GM12878 (cell line): ENCODE measurements around the gene GPR179. TPM values are rescaled to one million over a fixed set of nuclear protein-coding genes. Genes with fewer than 3 reads are reported as not detected.

Experiments
- CREM ChIP-seq: IDR thresholded peaks from 2 replicates; pipeline ENCODE4 v1.6.1; 2014; ENCODE audit warnings: antibody characterized with exemption, low read depth
- ETV6 ChIP-seq, 2 experiments: fragments of 450-650 bp in 1 of 2; IDR thresholded peaks in 1 of 2; conservative IDR thresholded peaks in 1 of 2; 2 replicates each; pipeline ENCODE4 v1.6.1; 2014; ENCODE audit warnings: antibody characterized with exemption in 1 of 2, borderline replicate concordance in 1 of 2, low read depth in 1 of 2, mild to moderate bottlenecking in 1 of 2, moderate library complexity in 1 of 2
- IKZF1 ChIP-seq: fragments of 450-650 bp; conservative IDR thresholded peaks from 2 replicates; pipeline ENCODE4 v1.6.1; 2017; ENCODE audit warnings: antibody characterized with exemption, mild to moderate bottlenecking
- KDM1A ChIP-seq: fragments of 200-600 bp; sonication (generic); IDR thresholded peaks from 2 replicates; pipeline ENCODE4 v1.6.1; 2016; ENCODE audit warnings: borderline replicate concordance
- KLF5 ChIP-seq: fragments of 450-650 bp; IDR thresholded peaks from 2 replicates; pipeline ENCODE4 v1.6.1; 2014; ENCODE audit warnings: mild to moderate bottlenecking; ENCODE audit not compliant: partially characterized antibody
- SREBF1 ChIP-seq: IDR thresholded peaks from 2 replicates; pipeline ENCODE4 v1.6.1; 2012; ENCODE audit warnings: mild to moderate bottlenecking, low read length
- polyA plus RNA-seq, 11 experiments: library from polyadenylated mRNA; depleted of rRNA in 4 of 11; unstranded in 6 of 11; stranded (reverse) in 5 of 11; fragments of >200 nt; fragmentation: Nextera tagmentation in 4 of 11; fragmentation: Illumina TruSeq in 1 of 11; extraction: Ambion mirVana in 4 of 11; extraction: Trizol in 1 of 11; gene quantifications; 1 replicate in 1 of 11; 2 replicates in 10 of 11; pipeline versions ENCODE4 v1.2.1 to v1.2.3, GENCODE V29; 2011 to 2016; ENCODE audit warnings: inconsistent platforms in 2 of 11, missing spikeins in 2 of 11, low read depth in 1 of 11
- total RNA-seq, 4 experiments: library from RNA; depleted of rRNA in 3 of 4; stranded (reverse); fragments of >200 nt in 3 of 4; fragmentation: Illumina TruSeq in 1 of 4; extraction: Trizol in 1 of 4; gene quantifications; 2 replicates each; pipeline versions ENCODE4 v1.2.1 to v1.2.3, GENCODE V29; 2013 to 2021
- TF ChIP-seq, protein P1 (sequence below), 3 experiments: IDR thresholded peaks in 2 of 3; conservative IDR thresholded peaks in 1 of 3; 2 replicates each; pipeline ENCODE4 v1.5.1; 2011; ENCODE audit warnings: low read depth in 3 of 3, low read length in 3 of 3, mild to moderate bottlenecking in 3 of 3, control low read depth in 2 of 3, moderate library complexity in 2 of 3, inconsistent platforms in 1 of 3, mixed read lengths in 1 of 3; ENCODE audit not compliant: control insufficient read depth in 2 of 3, insufficient read depth in 1 of 3; ENCODE audit errors: extremely low read depth in 1 of 3
- TF ChIP-seq, protein P2 (sequence below): fragments of 450-650 bp; IDR thresholded peaks from 2 replicates; pipeline ENCODE4 v1.6.1; 2016; ENCODE audit warnings: mild to moderate bottlenecking
- TF ChIP-seq, protein P3 (sequence below): IDR thresholded peaks from 2 replicates; pipeline ENCODE4 v1.6.1; 2012; ENCODE audit warnings: improper control_type of control experiment, low read depth, low read length; ENCODE audit not compliant: insufficient replicate concordance

GPR179 gene
- total and polyA plus RNA-seq, 10 of the 15 experiments (the other 5 are each of a cell fraction or from before 2014, with no cell fraction given): under 0.01 to 0.08 (median 0.01) TPM; not detected in 3

DNA sequence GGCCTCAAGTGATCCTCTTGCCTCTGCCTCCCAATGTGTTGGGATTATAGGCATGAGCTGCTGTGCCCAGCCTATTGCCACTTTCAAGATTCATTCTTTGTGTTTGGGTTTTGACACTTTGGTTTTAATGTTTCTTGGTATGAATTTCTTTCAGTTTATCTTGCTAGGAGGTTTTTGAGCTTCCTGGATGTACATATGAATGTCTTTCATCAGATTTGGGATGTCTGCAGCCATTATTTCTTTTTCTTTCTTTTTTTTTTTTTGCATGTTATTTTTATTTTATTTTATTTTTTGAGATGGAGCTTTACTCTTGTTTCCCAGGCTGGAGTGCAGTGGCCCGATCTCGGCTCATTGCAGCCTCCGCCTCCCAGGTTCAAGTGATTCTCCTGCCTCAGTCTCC, 28.3 kb downstream of the GPR179 start (continued):
- no peak for TF ChIP-seq KLF5
- no peak for TF ChIP-seq KDM1A
- TF ChIP-seq SREBF1: no peak
- TF ChIP-seq ETV6 (conservative IDR thresholded peaks at IDR 0.05 in 1 of 2, IDR thresholded peaks at IDR 0.05 in 1 of 2; ENCODE audit: borderline replicate concordance in 1 of 2, low read depth in 1 of 2): no peak
- TF ChIP-seq IKZF1: no peak
- no peak for TF ChIP-seq CREM
- TF ChIP-seq, protein P1, sequence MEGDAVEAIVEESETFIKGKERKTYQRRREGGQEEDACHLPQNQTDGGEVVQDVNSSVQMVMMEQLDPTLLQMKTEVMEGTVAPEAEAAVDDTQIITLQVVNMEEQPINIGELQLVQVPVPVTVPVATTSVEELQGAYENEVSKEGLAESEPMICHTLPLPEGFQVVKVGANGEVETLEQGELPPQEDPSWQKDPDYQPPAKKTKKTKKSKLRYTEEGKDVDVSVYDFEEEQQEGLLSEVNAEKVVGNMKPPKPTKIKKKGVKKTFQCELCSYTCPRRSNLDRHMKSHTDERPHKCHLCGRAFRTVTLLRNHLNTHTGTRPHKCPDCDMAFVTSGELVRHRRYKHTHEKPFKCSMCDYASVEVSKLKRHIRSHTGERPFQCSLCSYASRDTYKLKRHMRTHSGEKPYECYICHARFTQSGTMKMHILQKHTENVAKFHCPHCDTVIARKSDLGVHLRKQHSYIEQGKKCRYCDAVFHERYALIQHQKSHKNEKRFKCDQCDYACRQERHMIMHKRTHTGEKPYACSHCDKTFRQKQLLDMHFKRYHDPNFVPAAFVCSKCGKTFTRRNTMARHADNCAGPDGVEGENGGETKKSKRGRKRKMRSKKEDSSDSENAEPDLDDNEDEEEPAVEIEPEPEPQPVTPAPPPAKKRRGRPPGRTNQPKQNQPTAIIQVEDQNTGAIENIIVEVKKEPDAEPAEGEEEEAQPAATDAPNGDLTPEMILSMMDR (IDR thresholded peaks at IDR 0.05 in 2 of 3, conservative IDR thresholded peaks at IDR 0.05 in 1 of 3; ENCODE audit: control insufficient read depth in 2 of 3, extremely low read depth in 1 of 3, insufficient read depth in 1 of 3, low read depth in 3 of 3, low read length in 3 of 3): no peak
- TF ChIP-seq, protein P2, sequence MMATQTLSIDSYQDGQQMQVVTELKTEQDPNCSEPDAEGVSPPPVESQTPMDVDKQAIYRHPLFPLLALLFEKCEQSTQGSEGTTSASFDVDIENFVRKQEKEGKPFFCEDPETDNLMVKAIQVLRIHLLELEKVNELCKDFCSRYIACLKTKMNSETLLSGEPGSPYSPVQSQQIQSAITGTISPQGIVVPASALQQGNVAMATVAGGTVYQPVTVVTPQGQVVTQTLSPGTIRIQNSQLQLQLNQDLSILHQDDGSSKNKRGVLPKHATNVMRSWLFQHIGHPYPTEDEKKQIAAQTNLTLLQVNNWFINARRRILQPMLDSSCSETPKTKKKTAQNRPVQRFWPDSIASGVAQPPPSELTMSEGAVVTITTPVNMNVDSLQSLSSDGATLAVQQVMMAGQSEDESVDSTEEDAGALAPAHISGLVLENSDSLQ: no peak
- TF ChIP-seq, protein P3, sequence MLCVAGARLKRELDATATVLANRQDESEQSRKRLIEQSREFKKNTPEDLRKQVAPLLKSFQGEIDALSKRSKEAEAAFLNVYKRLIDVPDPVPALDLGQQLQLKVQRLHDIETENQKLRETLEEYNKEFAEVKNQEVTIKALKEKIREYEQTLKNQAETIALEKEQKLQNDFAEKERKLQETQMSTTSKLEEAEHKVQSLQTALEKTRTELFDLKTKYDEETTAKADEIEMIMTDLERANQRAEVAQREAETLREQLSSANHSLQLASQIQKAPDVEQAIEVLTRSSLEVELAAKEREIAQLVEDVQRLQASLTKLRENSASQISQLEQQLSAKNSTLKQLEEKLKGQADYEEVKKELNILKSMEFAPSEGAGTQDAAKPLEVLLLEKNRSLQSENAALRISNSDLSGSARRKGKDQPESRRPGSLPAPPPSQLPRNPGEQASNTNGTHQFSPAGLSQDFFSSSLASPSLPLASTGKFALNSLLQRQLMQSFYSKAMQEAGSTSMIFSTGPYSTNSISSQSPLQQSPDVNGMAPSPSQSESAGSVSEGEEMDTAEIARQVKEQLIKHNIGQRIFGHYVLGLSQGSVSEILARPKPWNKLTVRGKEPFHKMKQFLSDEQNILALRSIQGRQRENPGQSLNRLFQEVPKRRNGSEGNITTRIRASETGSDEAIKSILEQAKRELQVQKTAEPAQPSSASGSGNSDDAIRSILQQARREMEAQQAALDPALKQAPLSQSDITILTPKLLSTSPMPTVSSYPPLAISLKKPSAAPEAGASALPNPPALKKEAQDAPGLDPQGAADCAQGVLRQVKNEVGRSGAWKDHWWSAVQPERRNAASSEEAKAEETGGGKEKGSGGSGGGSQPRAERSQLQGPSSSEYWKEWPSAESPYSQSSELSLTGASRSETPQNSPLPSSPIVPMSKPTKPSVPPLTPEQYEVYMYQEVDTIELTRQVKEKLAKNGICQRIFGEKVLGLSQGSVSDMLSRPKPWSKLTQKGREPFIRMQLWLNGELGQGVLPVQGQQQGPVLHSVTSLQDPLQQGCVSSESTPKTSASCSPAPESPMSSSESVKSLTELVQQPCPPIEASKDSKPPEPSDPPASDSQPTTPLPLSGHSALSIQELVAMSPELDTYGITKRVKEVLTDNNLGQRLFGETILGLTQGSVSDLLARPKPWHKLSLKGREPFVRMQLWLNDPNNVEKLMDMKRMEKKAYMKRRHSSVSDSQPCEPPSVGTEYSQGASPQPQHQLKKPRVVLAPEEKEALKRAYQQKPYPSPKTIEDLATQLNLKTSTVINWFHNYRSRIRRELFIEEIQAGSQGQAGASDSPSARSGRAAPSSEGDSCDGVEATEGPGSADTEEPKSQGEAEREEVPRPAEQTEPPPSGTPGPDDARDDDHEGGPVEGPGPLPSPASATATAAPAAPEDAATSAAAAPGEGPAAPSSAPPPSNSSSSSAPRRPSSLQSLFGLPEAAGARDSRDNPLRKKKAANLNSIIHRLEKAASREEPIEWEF: no peak
